ENCODE results near the gene NEK7. TPM values are rescaled to one million over a fixed set of nuclear protein-coding genes. Genes with fewer than 3 reads are reported as not detected.
"Not testable (repeated sequence)": the region's sequence is repeated elsewhere in the genome, so short reads cannot be mapped to it uniquely, and the experiment has no call there.

NEK7 gene
- total RNA-seq, 2 experiments from 2014 or later, result 14.9 to 25.6 TPM

GRCh38 chr1:198187973-198188588, 31.3 kb downstream of the NEK7 start:
- Histone ChIP-seq H2AFZ (ENCODE audit: low read length) (no peak overlapping the region), H3K79me2 (ENCODE audit: insufficient read depth, low read depth, low read length) (peaks cover 19% of the 10 kb centered on the region; the same call in 1 of the 2 replicates), H3K27ac (ENCODE audit: low read depth, low read length, poor library complexity, severe bottlenecking) (no peak overlapping the region), H3K9me3 (ENCODE audit: low read length) (no peaks in the 10 kb centered on the region), H3K36me3 (ENCODE audit: insufficient read depth, low read length) (no peaks in the 10 kb centered on the region), H4K20me1 (ENCODE audit: insufficient read depth, low read length) (no peaks in the 10 kb centered on the region), H3K9me2 (ENCODE audit: insufficient read depth, low read length) (no peaks in the 10 kb centered on the region), H3K4me3 (ENCODE audit: low read depth, low read length, poor library complexity, severe bottlenecking) (no peak overlapping the region), H3K4me2 (ENCODE audit: low read length) (no peak overlapping the region), H3K4me1 (ENCODE audit: insufficient read depth, low read length, poor library complexity, severe bottlenecking) (no peaks in the 10 kb centered on the region)
- TF ChIP-seq EZH2phosphoT487 (IDR thresholded peaks at IDR 0.05; ENCODE audit: borderline replicate concordance, low read depth, low read length) (no peak), CTCF (conservative IDR thresholded peaks at IDR 0.05; ENCODE audit: low read length) (no peak)
- no peak for DNase-seq (ENCODE audit: low spot score)
- ChIA-PET POLR2A (interaction anchor here (0.8 kb wide), 1 partner anchor 15 kb away, joined by 3 read pairs; no protein-coding TSS in a partner anchor), CTCF (ENCODE audit: unreplicated experiment) (no interaction called here)
- intact Hi-C loops (cut with micrococcal nuclease; ENCODE audit: unreplicated experiment), result no loop called here
- BruUV-seq (replicated peaks), result no TSS peak

- no peaks in the 10 kb centered on the region for H3K9me3 ChIP-seq (ENCODE audit: low read length)
- no peak overlapping the region for H2AFZ ChIP-seq (ENCODE audit: low read length)
- TF ChIP-seq EZH2phosphoT487 (IDR thresholded peaks at IDR 0.05; ENCODE audit: borderline replicate concordance, low read depth, low read length) (no peak), CTCF (conservative IDR thresholded peaks at IDR 0.05; ENCODE audit: low read length) (no peak)
- ChIA-PET CTCF (ENCODE audit: unreplicated experiment) (no interaction called here), POLR2A (interaction anchor here (0.5 kb wide), 1 partner anchor 1070 kb away, joined by 3 read pairs; no protein-coding TSS in a partner anchor)
- H3K27ac ChIP-seq (ENCODE audit: low read depth, low read length, poor library complexity, severe bottlenecking), result no peak overlapping the region
- H4K20me1 ChIP-seq (ENCODE audit: insufficient read depth, low read length), result no peaks in the 10 kb centered on the region
- H3K4me2 ChIP-seq (ENCODE audit: low read length), result no peak overlapping the region
- peaks cover 8% of the 10 kb centered on the region; the same call in 1 of the 2 replicates for H3K79me2 ChIP-seq (ENCODE audit: insufficient read depth, low read depth, low read length)
- H3K9me2 ChIP-seq (ENCODE audit: insufficient read depth, low read length), result no peaks in the 10 kb centered on the region
- intact Hi-C loops (cut with micrococcal nuclease; ENCODE audit: unreplicated experiment), result no loop called here
- no peaks in the 10 kb centered on the region for H3K4me1 ChIP-seq (ENCODE audit: insufficient read depth, low read length, poor library complexity, severe bottlenecking)
- no peak overlapping the region for H3K4me3 ChIP-seq (ENCODE audit: low read depth, low read length, poor library complexity, severe bottlenecking)
- no TSS peak for BruUV-seq (replicated peaks)
- no peaks in the 10 kb centered on the region for H3K36me3 ChIP-seq (ENCODE audit: insufficient read depth, low read length)
- no peak for DNase-seq (ENCODE audit: low spot score)
Measured at GRCh38 chr1:198191117-198191516, 34.3 kb downstream of the NEK7 start.

GRCh38 chr1:198193871-198194270, 37.1 kb downstream of the NEK7 start:
- H3K9me3 ChIP-seq (ENCODE audit: low read length); H4K20me1 ChIP-seq (ENCODE audit: insufficient read depth, low read length); H3K79me2 ChIP-seq (ENCODE audit: insufficient read depth, low read depth, low read length); H3K27ac ChIP-seq (ENCODE audit: low read depth, low read length, poor library complexity, severe bottlenecking); CTCF ChIA-PET (ENCODE audit: unreplicated experiment); H3K4me1 ChIP-seq (ENCODE audit: insufficient read depth, low read length, poor library complexity, severe bottlenecking); DNase-seq (ENCODE audit: low spot score); H3K9me2 ChIP-seq (ENCODE audit: insufficient read depth, low read length); H3K4me3 ChIP-seq (ENCODE audit: low read depth, low read length, poor library complexity, severe bottlenecking); H3K36me3 ChIP-seq (ENCODE audit: insufficient read depth, low read length); BruUV-seq (replicated peaks); H3K4me2 ChIP-seq (ENCODE audit: low read length); intact Hi-C loops (cut with micrococcal nuclease; ENCODE audit: unreplicated experiment); H2AFZ ChIP-seq (ENCODE audit: low read length): not testable (repeated sequence)
- POLR2A ChIA-PET, result interaction anchor here (0.7 kb wide), 1 partner anchor 9 kb away, joined by 3 read pairs; no protein-coding TSS in a partner anchor

Measured in OCI-LY7 (cell line).